Thoracic aorta endothelial cell (primary cell): ENCODE results near the gene TBC1D3E. TPM values are rescaled to one million over a fixed set of nuclear protein-coding genes. Genes with fewer than 3 reads are reported as not detected.

Experiments used
- small RNA-seq: library from RNA; depleted of rRNA; stranded (forward); fragments of <200 nt; gene quantifications from one replicate; pipeline ENCODE3, GENCODE V24; 2012
- total RNA-seq: library from RNA; depleted of rRNA; stranded (reverse); fragments of >200 nt; gene quantifications from 2 replicates; pipeline ENCODE4 v1.2.3, GENCODE V29; 2012

Gene TBC1D3E
- 0.53 and 1.4 TPM in 2 replicates for total RNA-seq

DNA sequence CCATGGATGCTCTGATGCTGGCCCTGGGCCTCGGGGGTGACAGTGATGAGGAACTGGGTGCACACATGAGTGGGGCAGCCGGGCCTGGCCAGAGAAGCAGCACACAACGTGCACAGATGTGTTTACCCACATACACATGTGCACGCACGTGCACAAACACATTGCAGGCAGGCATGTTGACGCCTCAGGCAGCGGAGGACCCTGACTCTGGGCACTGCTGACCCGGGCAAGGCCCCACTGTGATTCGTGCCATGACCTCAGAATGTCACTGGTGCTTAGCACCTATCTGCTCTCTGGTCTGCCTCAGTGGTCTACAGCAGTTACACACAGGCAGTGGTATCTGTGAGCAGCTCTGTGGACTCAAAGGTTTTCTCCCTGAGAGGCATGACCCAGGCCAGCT, at the start of gene TBC1D3E:
Gene TBC1D3E, plus strand, starts transcription at position 301 of the 400 bp plus-strand sequence. CDS start 1,545 bp downstream, outside the sequence.

Small RNA genes within 50 kb of the gene (small RNA-seq; reads per million reads assigned to genes)
- gene RF00019 = not detected
- not detected for gene RNA5SP526

Other genes with a start within 250 kb of the TBC1D3E start
- not detected in 2 replicates for gene TBC1D3K, start 203.5 kb upstream of the TBC1D3E start, total RNA-seq
- gene TBC1D3L, start 138.9 kb upstream of the TBC1D3E start, total RNA-seq = 1.2 and 2.1 TPM in 2 replicates
- gene TBC1D3D, start 124.0 kb upstream of the TBC1D3E start, total RNA-seq = 0.13 TPM in 1 of 2 replicates, not detected in the other
- 0.13 TPM in 1 of 2 replicates, not detected in the other for gene TBC1D3C, start 59.3 kb upstream of the TBC1D3E start, total RNA-seq
- not detected in 2 replicates for gene TBC1D3, start 64.6 kb downstream of the TBC1D3E start, total RNA-seq
- gene MRPL45, start 169.2 kb downstream of the TBC1D3E start, total RNA-seq = 47.6 and 49.3 TPM in 2 replicates
- not detected in 2 replicates for gene GPR179, start 216.0 kb downstream of the TBC1D3E start, total RNA-seq
- gene SOCS7, start 223.9 kb downstream of the TBC1D3E start, total RNA-seq = 10.4 and 11.1 TPM in 2 replicates